ENCODE data around the gene AKR1D1.

GRCh38 chr7:138105221-138105620 is 29.0 kb downstream of the AKR1D1 start:
- TF ChIP-seq EZH2 (IDR thresholded peaks at IDR 0.05; ENCODE audit: low read depth), result no peak
- TF ChIP-seq, protein P1, sequence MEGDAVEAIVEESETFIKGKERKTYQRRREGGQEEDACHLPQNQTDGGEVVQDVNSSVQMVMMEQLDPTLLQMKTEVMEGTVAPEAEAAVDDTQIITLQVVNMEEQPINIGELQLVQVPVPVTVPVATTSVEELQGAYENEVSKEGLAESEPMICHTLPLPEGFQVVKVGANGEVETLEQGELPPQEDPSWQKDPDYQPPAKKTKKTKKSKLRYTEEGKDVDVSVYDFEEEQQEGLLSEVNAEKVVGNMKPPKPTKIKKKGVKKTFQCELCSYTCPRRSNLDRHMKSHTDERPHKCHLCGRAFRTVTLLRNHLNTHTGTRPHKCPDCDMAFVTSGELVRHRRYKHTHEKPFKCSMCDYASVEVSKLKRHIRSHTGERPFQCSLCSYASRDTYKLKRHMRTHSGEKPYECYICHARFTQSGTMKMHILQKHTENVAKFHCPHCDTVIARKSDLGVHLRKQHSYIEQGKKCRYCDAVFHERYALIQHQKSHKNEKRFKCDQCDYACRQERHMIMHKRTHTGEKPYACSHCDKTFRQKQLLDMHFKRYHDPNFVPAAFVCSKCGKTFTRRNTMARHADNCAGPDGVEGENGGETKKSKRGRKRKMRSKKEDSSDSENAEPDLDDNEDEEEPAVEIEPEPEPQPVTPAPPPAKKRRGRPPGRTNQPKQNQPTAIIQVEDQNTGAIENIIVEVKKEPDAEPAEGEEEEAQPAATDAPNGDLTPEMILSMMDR (conservative IDR thresholded peaks at IDR 0.05), result no peak

Measured in PC-9 (cell line).